ENCODE data around the gene C2orf80.

C2orf80 gene

DNA sequence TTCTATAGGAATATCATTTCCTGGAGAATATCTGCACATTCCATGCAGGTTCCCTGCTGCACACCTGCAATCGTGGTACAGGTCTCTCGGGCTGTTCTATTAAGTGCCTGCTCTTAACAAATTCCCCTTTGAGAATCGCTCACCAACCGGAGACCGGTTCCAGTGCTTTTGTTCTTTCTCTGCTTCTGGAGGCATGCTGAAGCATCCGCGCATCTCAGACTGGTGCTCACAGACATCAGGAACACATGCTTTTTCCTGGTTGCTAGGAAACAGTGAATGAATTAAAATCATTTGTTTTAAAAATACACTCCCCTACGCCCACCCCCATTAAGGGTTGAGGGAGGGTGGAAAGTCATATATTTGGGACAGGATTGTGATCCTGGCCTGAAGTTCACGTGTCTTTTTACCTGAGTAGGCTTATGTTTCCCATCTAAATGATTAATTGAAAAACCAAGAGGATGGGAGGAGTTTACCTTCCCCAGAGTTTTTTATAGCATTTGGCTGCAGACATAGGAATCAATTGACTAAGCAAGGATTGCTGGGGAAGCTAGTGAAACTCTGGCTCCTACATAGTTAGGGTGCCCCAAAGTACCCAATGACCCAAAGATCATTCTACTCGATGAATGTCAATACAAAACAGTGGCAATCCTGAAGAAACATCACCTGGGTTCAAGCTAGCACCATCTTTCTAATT is at the start of gene C2orf80:
TSS of gene C2orf80 (minus strand) at position 221 of the 694 bp plus-strand sequence. CDS start 3,044 bp downstream, outside the sequence.
- no peak within 1 kb of the TSS for H3K4me3 ChIP-seq (ENCODE audit: low read depth, low read length)
- TF ChIP-seq, protein P1, sequence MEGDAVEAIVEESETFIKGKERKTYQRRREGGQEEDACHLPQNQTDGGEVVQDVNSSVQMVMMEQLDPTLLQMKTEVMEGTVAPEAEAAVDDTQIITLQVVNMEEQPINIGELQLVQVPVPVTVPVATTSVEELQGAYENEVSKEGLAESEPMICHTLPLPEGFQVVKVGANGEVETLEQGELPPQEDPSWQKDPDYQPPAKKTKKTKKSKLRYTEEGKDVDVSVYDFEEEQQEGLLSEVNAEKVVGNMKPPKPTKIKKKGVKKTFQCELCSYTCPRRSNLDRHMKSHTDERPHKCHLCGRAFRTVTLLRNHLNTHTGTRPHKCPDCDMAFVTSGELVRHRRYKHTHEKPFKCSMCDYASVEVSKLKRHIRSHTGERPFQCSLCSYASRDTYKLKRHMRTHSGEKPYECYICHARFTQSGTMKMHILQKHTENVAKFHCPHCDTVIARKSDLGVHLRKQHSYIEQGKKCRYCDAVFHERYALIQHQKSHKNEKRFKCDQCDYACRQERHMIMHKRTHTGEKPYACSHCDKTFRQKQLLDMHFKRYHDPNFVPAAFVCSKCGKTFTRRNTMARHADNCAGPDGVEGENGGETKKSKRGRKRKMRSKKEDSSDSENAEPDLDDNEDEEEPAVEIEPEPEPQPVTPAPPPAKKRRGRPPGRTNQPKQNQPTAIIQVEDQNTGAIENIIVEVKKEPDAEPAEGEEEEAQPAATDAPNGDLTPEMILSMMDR (IDR thresholded peaks at IDR 0.05; ENCODE audit: insufficient read depth, low read depth, low read length, missing control alignments): no peak
- DNase-seq (ENCODE audit: low read depth): no peak

DNA sequence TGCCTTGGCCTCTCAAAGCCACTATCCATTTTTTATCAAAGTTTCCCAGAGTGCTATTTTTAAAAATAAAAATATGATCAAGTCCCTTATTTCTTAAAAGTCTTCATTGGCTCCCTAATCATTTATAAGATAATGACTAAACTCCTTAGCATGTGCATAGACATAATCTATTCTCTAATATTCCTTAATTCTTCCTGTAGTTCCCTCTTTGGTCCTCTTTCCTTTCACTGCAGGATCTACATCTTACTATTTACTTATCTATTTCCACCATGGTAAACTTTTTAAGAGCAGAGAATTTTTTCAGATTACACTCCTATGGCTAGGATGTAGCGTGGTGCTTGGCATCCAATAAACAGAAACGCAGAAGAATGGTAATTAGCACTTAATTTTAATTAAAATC is 46.0 kb upstream of the C2orf80 start:
- DNase-seq (ENCODE audit: low read depth): no peak
- H3K4me3 ChIP-seq (ENCODE audit: low read depth, low read length): no peak overlapping the region
- TF ChIP-seq, protein P1 (IDR thresholded peaks at IDR 0.05; ENCODE audit: insufficient read depth, low read depth, low read length, missing control alignments): no peak

DNA sequence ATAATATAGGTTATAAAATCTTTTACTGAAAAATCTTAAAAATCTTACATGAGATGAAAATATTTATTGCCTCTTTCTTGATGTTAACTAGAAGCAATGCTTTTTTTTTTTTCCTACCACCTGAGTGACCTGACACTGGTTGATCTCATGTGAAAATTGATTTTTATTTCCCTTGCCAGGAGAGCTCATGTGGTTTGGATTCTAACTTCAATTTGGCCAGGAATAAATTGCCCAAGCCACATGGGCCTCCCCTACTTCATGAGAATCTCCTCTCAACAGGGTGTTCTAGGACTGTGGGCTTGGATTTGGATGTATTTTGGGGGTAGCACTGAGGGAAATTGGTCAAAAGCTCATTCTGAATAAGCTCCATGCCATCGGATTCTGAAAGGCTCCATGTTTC is 45.0 kb upstream of the C2orf80 start:
- TF ChIP-seq, protein P1 (IDR thresholded peaks at IDR 0.05; ENCODE audit: insufficient read depth, low read depth, low read length, missing control alignments): no peak
- H3K4me3 ChIP-seq (ENCODE audit: low read depth, low read length): no peak overlapping the region
- DNase-seq (ENCODE audit: low read depth): no peak

DNA sequence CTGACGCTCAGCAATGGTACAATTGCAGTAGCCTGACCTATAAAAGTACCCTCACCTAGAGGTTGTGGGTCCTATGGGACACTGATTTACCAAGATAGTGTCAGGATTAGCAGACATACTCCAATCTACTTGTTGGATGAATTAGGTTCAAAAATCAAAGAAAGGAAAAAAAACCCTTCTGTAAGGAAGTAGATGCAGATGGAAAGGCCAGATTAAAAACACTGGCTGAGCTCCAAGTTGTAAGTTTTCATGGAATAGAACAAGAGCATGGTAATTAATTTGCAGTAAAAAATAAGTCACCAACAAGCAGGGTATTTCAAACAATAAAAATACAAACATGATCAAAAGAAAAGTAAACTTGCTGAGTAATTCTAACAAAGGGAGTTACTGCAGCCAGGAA is 38.6 kb upstream of the C2orf80 start:
- no peak overlapping the region for H3K4me3 ChIP-seq (ENCODE audit: low read depth, low read length)
- no peak for DNase-seq (ENCODE audit: low read depth)
- TF ChIP-seq, protein P1 (IDR thresholded peaks at IDR 0.05; ENCODE audit: insufficient read depth, low read depth, low read length, missing control alignments): no peak

DNA sequence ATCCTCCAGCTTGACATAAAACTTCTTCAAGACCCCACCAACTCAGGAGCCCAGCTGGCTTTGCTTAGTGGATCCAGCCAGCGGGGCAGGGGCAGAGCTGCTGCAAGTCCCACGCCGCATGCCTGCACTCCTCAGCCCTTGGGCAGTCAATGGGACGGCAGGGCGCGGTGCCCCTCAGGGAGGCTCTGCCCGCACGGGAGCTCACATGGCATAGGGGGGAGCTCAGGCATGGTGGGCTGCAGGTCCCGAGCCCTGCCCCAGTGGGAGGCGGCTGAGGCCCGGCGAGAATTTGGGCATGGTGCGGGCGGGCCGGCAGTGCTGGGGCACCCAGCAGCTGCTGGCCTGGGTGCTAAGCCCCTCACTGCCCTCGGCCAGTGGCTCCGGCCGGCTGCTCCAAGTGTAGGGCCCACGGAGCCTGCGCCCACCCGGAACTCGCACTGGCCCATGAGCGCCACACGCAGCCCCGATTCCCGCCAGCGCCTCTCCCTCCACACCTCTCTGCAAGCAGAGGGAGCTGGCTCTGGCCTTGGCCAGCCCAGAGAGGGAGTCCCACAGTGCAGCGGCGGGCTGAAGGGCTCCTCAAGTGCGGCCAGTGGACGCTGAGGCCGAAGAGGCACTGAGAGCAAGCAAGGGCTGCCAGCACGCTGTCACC is 37.9 kb upstream of the C2orf80 start:
- no peak for DNase-seq (ENCODE audit: low read depth)
- TF ChIP-seq, protein P1 (IDR thresholded peaks at IDR 0.05; ENCODE audit: insufficient read depth, low read depth, low read length, missing control alignments): no peak
- no peak overlapping the region for H3K4me3 ChIP-seq (ENCODE audit: low read depth, low read length)

DNA sequence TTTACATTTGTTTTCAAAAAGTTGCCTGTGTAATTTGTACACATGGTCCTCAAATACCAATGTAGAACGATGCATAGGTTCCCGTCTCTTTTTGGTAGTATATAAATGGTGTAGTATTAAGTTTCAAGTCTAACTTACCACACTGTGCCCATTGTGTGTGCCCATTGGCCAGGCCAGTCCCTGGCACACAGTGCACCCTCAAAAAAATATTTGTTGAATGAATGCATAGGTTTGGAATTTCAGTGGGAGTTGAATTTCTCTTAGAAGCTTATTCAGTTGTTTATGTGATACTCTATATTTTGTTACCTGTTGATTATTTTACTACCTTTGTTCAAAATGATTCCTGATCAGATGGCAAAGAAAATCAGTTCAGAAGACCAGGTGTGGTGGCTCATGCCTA is 35.0 kb upstream of the C2orf80 start:
- no peak for DNase-seq (ENCODE audit: low read depth)
- H3K4me3 ChIP-seq (ENCODE audit: low read depth, low read length): no peak overlapping the region
- TF ChIP-seq, protein P1 (IDR thresholded peaks at IDR 0.05; ENCODE audit: insufficient read depth, low read depth, low read length, missing control alignments): no peak
